ENCODE results near the gene TGFBRAP1. TPM values are rescaled to one million over a fixed set of nuclear protein-coding genes. Genes with fewer than 3 reads are reported as not detected.
"Not testable (repeated sequence)": the region's sequence is repeated elsewhere in the genome, so short reads cannot be mapped to it uniquely, and the experiment has no call there.

Gene TGFBRAP1
- total and polyA plus RNA-seq, 8 donors, result 3.6 to 11.5 (median 8.7) TPM

- H3K36me3 ChIP-seq, result no peaks in the 10 kb centered on the region
- ATAC-seq (no peak), FAIRE-seq (no peak), DNase-seq (no peak)
- no peaks in the 10 kb centered on the region for H3K9me3 ChIP-seq
- H3K27me3 ChIP-seq, result no peaks in the 10 kb centered on the region
- 95 to 97% methylated on average over 4 of the region's 4 CpGs for WGBS, 2 donors
- H3K4me1 ChIP-seq, result peaks cover 0 to 23% (median 0%) of the 10 kb centered on the region in 3 donors
- intact Hi-C loops (cut with DNase I), result no loop called here
- TF ChIP-seq CTCF (IDR thresholded peaks at IDR 0.05), result no peak
- peak overlapping the region in 1 of 4 donors; percentile 77 for H3K27ac ChIP-seq
- peak overlapping the region in 1 of 4 donors; percentile 57 for H3K4me3 ChIP-seq
Measured at GRCh38 chr2:105330681-105331375, 1.3 kb upstream of the TGFBRAP1 start.

- Histone ChIP-seq H3K4me3 (peak overlapping the region; percentile 20 to 67 (median 48)), H3K9me3 (no peaks in the 10 kb centered on the region), H3K27me3 (no peaks in the 10 kb centered on the region), H3K4me1 (peaks cover 0 to 26% (median 0%) of the 10 kb centered on the region in 3 donors), H3K36me3 (no peaks in the 10 kb centered on the region), H3K27ac (peak overlapping the region; percentile 24 to 74 (median 56))
- 0 to 1% methylated on average over 13 to 17 of the region's 17 CpGs for WGBS, 2 donors
- DNase-seq (peak in 3 of 6 donors; percentile 20 to 54 (median 25)), ATAC-seq (peak in 3 of 4 donors; percentile 21 to 32 (median 24)), FAIRE-seq (no peak)
- no peak for TF ChIP-seq CTCF (IDR thresholded peaks at IDR 0.05)
- intact Hi-C loops (cut with DNase I), result no loop called here
Measured at GRCh38 chr2:105329197-105329554, 359 bp downstream of the TGFBRAP1 start.

GRCh38 chr2:105328281-105329196 lies 996 bp downstream of the TGFBRAP1 start:
- Histone ChIP-seq H3K9me3 (no peaks in the 10 kb centered on the region), H3K4me1 (peaks cover 0 to 26% (median 0%) of the 10 kb centered on the region in 3 donors), H3K27ac (peak overlapping the region; percentile 24 to 74 (median 56)), H3K36me3 (no peaks in the 10 kb centered on the region), H3K27me3 (no peaks in the 10 kb centered on the region), H3K4me3 (peak overlapping the region; percentile 20 to 67 (median 48))
- 18% methylated on average over 16 of the region's 16 CpGs for WGBS, 2 donors
- no peak for TF ChIP-seq CTCF (IDR thresholded peaks at IDR 0.05)
- ATAC-seq (peak; percentile 30 to 62 (median 46)), FAIRE-seq (no peak), DNase-seq (peak in 3 of 6 donors; percentile 18 to 31 (median 26))
- intact Hi-C loops (cut with DNase I), result no loop called here

GRCh38 chr2:105327690-105328089 lies 1.8 kb downstream of the TGFBRAP1 start:
- Histone ChIP-seq H3K27me3 (no peaks in the 10 kb centered on the region), H3K4me1 (peaks cover 0 to 26% (median 0%) of the 10 kb centered on the region in 3 donors), H3K27ac (peak overlapping the region in 1 of 4 donors; percentile 74), H3K9me3 (no peaks in the 10 kb centered on the region), H3K4me3 (peak overlapping the region in 1 of 4 donors; percentile 67), H3K36me3 (no peaks in the 10 kb centered on the region)
- DNase-seq, result no peak
- TF ChIP-seq CTCF (IDR thresholded peaks at IDR 0.05), result no peak
- no peak for FAIRE-seq
- WGBS, 2 donors, result 78% methylated on average over 2 of the region's 2 CpGs
- ATAC-seq, result no peak
- intact Hi-C loops (cut with DNase I), result no loop called here

GRCh38 chr2:105327271-105327670 lies 2.3 kb downstream of the TGFBRAP1 start:
- peaks cover 0 to 26% (median 0%) of the 10 kb centered on the region in 3 donors for H3K4me1 ChIP-seq
- FAIRE-seq; intact Hi-C loops (cut with DNase I); ATAC-seq; H3K36me3 ChIP-seq; DNase-seq; H3K27ac ChIP-seq; H3K9me3 ChIP-seq; H3K4me3 ChIP-seq; H3K27me3 ChIP-seq: not testable (repeated sequence)
- 88 to 95% methylated on average over 3 of the region's 3 CpGs for WGBS, 2 donors

Data from pancreas (tissue), 10 donors.